ENCODE measurements around the gene NCR2.
"Not testable (repeated sequence)": the region's sequence is repeated elsewhere in the genome, so short reads cannot be mapped to it uniquely, and the experiment has no call there.

The NCR2 gene

GRCh38 chr6:41289815-41290214 is 45.6 kb upstream of the NCR2 start:
- no peaks in the 10 kb centered on the region for H3K27me3 ChIP-seq (ENCODE audit: insufficient read depth, poor library complexity, severe bottlenecking)
- TF ChIP-seq CTCF (IDR thresholded peaks at IDR 0.05; ENCODE audit: poor library complexity, severe bottlenecking): no peak
- no peak for DNase-seq (ENCODE audit: low spot score)

GRCh38 chr6:41291717-41292116 is 43.7 kb upstream of the NCR2 start:
- Histone ChIP-seq H3K27ac (ENCODE audit: poor library complexity, severe bottlenecking) (no peak overlapping the region), H3K9me3 (ENCODE audit: severe bottlenecking) (no peaks in the 10 kb centered on the region), H3K27me3 (ENCODE audit: insufficient read depth, poor library complexity, severe bottlenecking) (no peaks in the 10 kb centered on the region), H3K36me3 (ENCODE audit: low read depth) (no peaks in the 10 kb centered on the region), H3K4me3 (ENCODE audit: severe bottlenecking) (no peak overlapping the region), H3K4me1 (ENCODE audit: insufficient read depth, poor library complexity, severe bottlenecking) (peaks cover 19% of the 10 kb centered on the region)
- no peak for TF ChIP-seq CTCF (IDR thresholded peaks at IDR 0.05; ENCODE audit: poor library complexity, severe bottlenecking)
- DNase-seq (ENCODE audit: low spot score) (no peak), ATAC-seq (ENCODE audit: low read depth) (no peak)

More at GRCh38 chr6:41289815-41290214, 45.6 kb upstream of the NCR2 start:
- Histone ChIP-seq H3K9me3 (ENCODE audit: severe bottlenecking) (no peaks in the 10 kb centered on the region), H3K4me1 (ENCODE audit: insufficient read depth, poor library complexity, severe bottlenecking) (peaks cover 24% of the 10 kb centered on the region), H3K4me3 (ENCODE audit: severe bottlenecking) (no peak overlapping the region), H3K36me3 (ENCODE audit: low read depth) (no peaks in the 10 kb centered on the region), H3K27ac (ENCODE audit: poor library complexity, severe bottlenecking) (no peak overlapping the region)
- ATAC-seq (ENCODE audit: low read depth): no peak

- Histone ChIP-seq H3K27me3 (ENCODE audit: insufficient read depth, poor library complexity, severe bottlenecking) (no peaks in the 10 kb centered on the region), H3K4me1 (ENCODE audit: insufficient read depth, poor library complexity, severe bottlenecking) (no peaks in the 10 kb centered on the region), H3K9me3 (ENCODE audit: severe bottlenecking) (no peaks in the 10 kb centered on the region), H3K36me3 (ENCODE audit: low read depth) (no peaks in the 10 kb centered on the region), H3K27ac (ENCODE audit: poor library complexity, severe bottlenecking) (no peak overlapping the region), H3K4me3 (ENCODE audit: severe bottlenecking) (no peak overlapping the region)
- ATAC-seq (ENCODE audit: low read depth) (no peak), DNase-seq (ENCODE audit: low spot score) (no peak)
- TF ChIP-seq CTCF (IDR thresholded peaks at IDR 0.05; ENCODE audit: poor library complexity, severe bottlenecking): no peak
These were observed 41.1 kb upstream of the NCR2 start for GRCh38 chr6:41294214-41294872.

GRCh38 chr6:41297248-41297647 is 38.2 kb upstream of the NCR2 start:
- not testable (repeated sequence) for ATAC-seq (ENCODE audit: low read depth); H3K9me3 ChIP-seq (ENCODE audit: severe bottlenecking); H3K4me1 ChIP-seq (ENCODE audit: insufficient read depth, poor library complexity, severe bottlenecking); H3K4me3 ChIP-seq (ENCODE audit: severe bottlenecking); H3K36me3 ChIP-seq (ENCODE audit: low read depth); H3K27me3 ChIP-seq (ENCODE audit: insufficient read depth, poor library complexity, severe bottlenecking); H3K27ac ChIP-seq (ENCODE audit: poor library complexity, severe bottlenecking); DNase-seq (ENCODE audit: low spot score)

GRCh38 chr6:41298785-41299502 is 36.5 kb upstream of the NCR2 start:
- ATAC-seq (ENCODE audit: low read depth) (no peak), DNase-seq (ENCODE audit: low spot score) (no peak)
- Histone ChIP-seq H3K4me3 (ENCODE audit: severe bottlenecking) (no peak overlapping the region), H3K9me3 (ENCODE audit: severe bottlenecking) (peaks cover 3% of the 10 kb centered on the region), H3K36me3 (ENCODE audit: low read depth) (no peaks in the 10 kb centered on the region), H3K4me1 (ENCODE audit: insufficient read depth, poor library complexity, severe bottlenecking) (no peaks in the 10 kb centered on the region), H3K27ac (ENCODE audit: poor library complexity, severe bottlenecking) (no peak overlapping the region), H3K27me3 (ENCODE audit: insufficient read depth, poor library complexity, severe bottlenecking) (peaks cover under 1% of the 10 kb centered on the region)
- TF ChIP-seq CTCF (IDR thresholded peaks at IDR 0.05; ENCODE audit: poor library complexity, severe bottlenecking): no peak

All from RWPE2 (cell line).